HTR-8/SVneo (cell line): Measurements from ENCODE around the gene DYSF.

Experiments
- DNase-seq: peaks from one replicate; pipeline ENCODE4 v3.0.0; 2011; ENCODE audit warnings: low spot score, mixed read lengths; ENCODE audit not compliant: insufficient read length
- FAIRE-seq: peaks from 2 replicates; lab custom pipeline; 2011; peaks lifted over from hg19 to GRCh38; lab: Jason Lieb, UNC

Gene DYSF

DNA sequence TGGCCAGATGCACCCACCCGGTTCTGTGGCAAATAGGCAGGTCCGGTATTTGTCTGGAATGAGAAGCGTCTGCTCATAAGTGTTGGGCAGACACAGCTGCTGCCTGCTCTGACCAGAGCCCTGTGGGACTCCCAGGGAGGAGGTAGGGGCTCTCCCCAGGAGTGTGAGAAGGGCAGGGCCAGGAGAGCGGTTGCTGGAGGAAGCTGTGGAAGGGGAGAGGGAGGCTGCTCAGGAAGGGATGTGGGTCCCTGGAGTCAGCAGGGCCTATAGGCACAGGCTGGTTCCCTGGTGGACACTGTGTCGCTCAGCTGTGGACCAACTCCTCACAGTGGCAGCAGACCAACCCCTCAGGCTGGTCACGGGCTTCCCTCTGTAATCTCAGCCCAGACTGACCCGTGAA is 109.2 kb downstream of the DYSF start:
- FAIRE-seq (peak; percentile 51), DNase-seq (no peak)

DNA sequence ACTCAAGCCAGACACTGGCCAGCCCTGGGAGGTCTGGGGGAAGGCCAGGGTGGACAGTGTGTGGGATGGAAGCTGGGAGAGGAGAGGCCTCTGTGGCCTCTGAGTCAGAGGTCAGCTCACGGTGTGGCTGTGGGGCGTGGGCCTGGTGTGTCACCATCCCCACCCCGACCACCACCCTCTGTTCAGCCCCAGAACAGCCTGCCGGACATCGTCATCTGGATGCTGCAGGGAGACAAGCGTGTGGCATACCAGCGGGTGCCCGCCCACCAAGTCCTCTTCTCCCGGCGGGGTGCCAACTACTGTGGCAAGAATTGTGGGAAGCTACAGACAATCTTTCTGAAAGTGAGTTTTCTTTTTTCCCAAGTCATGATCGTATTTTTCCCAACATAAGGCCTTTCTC is 110.5 kb downstream of the DYSF start:
- no peak for FAIRE-seq
- DNase-seq: no peak

DNA sequence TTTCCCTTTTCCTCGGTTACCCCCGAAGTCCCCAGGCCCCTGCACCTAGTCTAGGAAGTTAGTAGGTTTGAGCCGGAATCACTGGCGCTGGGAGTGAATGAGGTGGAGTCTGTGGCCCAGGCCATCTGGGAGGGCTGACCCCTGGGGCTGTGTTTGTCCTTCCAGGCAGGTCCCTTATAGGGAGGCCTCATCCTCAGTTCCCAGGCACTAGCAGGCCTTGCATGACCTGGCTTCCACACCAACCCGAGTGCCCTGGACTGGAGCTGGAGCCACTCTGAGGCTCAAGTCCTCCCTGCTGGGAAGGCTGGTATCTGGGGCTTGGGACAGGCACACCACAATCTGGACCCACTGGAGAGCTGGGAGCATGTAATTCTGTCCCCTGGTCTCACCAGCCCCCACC is 111.0 kb downstream of the DYSF start:
- DNase-seq: no peak
- FAIRE-seq: no peak

DNA sequence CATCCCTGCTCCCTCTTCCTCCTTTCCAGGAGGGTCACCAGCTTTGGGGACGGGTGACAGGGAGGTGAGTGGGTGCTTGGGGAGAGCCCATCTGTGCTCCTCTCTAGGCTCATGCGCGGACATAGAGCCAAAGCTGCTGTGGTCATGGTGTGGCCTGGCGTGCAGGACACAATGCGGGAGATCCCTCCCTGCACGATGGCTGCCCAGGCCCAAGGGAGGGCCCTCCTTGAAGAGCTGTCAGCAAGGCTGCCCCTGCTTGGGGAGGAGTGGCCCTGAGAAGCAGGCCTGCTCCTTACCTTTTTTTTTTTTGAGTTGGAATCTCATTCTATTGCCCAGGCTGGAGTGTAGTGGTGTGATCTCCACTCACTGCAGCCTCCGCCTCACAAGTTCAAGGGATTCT is 111.4 kb downstream of the DYSF start:
- DNase-seq (no peak), FAIRE-seq (no peak)

DNA sequence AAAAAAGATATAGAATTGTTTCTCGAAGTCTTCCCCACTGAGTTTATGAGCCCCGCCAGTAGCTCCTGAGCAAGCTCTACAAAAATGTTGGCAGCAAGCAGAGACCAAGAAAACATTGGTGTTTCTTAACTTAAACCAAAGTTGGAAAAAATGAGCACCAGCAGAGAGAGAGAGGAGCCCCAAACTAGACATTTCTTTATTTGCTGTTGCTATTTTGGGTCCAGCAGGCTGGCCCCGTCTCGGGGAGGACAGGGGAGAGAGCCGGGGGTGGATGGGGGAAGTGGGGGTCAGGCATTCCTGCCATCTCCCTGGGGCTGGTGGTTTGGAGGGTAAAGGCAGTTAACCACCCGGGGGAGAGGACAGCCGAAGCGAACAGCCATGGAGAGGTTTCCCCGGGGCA is 113.0 kb downstream of the DYSF start:
- DNase-seq: no peak
- no peak for FAIRE-seq

DNA sequence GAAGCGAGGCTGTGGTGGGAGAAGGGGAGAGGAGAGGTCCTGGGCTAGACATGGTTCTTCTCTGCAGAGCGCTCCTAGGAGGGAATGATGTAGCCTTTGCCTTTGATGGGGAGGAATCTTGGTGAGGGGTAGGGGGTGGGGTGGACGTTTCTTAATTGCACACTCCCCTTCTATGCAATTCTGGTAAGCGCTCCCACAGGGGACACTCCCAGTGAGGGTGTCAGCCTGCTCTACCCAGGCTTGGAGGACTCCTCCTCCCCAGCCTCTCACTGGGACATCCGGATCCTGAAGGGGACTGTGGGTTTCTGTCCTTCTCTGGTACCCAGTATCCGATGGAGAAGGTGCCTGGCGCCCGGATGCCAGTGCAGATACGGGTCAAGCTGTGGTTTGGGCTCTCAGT is 114.3 kb downstream of the DYSF start:
- DNase-seq: no peak
- FAIRE-seq: no peak

DNA sequence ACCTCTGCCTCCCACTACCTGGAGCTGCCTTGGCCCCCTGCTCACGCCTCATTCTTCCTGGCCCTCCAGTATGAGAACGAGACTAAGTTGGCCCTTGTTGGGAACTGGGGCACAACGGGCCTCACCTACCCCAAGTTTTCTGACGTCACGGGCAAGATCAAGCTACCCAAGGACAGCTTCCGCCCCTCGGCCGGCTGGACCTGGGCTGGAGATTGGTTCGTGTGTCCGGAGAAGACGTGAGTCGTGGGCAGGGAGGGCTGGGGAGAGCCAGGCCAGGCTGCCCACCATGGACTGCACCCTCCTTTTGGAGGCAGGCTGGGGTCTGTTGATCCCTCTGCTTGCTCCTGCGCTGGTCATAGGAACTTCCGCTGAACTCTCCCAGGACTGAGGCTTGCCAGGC is 114.7 kb downstream of the DYSF start:
- no peak for DNase-seq
- FAIRE-seq: no peak

DNA sequence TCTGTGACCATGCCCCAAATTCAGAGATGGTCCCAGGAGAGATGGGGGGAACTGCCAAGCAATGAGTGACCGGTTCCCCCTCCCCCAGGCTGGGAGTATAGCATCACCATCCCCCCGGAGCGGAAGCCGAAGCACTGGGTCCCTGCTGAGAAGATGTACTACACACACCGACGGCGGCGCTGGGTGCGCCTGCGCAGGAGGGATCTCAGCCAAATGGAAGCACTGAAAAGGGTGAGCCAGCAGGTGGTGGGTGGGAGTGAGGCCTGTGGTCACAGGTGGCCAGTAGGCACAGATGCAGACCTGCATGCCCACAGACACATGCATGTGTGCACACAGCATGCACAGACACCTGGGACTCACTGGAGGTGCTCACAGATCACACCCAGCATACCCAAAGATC is 117.2 kb downstream of the DYSF start:
- no peak for FAIRE-seq
- DNase-seq: no peak

DNA sequence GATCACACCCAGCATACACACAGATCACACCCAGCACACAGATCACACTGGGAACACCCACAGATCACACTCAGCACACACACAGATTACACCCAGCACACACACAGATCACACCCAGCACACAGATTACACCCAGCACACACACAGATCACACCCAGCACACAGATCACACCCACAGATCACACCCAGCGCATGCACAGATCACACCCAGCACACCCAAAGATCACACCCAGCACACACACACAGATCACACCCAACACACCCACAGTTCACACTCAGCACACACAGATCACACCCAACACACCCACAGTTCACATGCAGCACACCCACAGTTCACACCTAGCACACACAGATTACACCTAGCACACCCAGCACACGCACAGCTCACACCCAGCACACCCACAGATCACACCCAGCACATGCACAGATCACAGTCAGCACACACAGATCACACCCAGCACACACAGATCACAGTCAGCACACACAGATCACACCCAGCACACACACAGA is 117.6 kb downstream of the DYSF start:
- no peak for FAIRE-seq
- DNase-seq: no peak

DNA sequence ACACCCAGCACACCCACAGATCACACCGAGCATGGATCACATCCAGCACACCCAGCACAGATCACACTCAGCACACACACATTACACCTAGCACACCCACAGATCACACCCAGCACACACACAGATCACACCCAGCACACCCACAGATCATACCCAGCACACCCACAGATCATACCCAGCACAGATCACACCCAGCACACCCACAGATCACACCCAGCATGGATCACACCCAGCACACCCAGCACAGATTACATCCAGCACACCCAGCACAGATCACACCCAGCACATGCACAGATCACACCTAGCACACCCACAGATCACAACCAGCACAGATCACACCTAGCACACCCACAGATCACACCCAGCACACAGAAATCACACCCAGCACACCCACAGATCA is 118.6 kb downstream of the DYSF start:
- no peak for FAIRE-seq

DNA sequence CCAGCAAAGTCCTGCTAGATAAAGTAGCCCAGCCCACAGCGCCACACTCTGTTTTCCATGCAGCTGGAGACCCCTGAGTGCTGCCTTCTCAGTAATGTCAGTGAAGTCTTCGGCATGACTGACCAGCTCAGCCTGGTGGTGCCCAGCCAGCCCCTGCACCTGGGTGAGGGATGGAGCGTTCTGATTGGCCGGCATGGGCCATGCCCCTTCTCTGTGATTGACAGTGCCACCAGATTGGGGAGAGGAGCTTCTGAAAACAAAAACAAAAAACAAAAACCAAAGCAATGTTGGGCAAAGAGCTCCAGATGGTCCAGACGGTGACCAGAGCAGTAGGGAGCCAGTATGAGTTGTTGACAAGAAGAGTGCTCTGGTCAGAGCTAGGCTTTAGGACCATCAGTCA is 122.6 kb downstream of the DYSF start:
- no peak for FAIRE-seq
- DNase-seq: no peak

More for the DNA sequence above, 118.6 kb downstream of the DYSF start:
- DNase-seq: no peak

DNA sequence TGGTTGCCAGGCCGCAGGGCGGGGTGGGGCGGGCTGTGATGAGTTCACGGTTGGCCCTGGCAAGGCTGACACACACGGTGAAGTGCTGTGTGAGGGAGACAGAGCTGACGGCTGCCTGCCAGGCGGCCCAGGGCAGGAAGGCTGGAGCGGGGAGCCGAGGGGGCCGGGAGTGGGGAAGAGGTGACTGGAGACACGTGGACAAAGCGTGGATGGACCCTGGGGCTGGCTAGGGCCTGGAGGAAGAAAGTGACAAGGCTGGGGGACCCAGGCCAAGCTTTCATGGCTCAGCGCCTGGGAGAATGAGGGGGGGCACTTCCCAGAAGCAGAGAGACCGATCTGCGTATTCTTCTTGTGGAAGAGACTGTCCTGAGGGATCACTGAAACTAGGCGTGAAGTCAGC is 123.2 kb downstream of the DYSF start:
- DNase-seq (no peak), FAIRE-seq (no peak)

DNA sequence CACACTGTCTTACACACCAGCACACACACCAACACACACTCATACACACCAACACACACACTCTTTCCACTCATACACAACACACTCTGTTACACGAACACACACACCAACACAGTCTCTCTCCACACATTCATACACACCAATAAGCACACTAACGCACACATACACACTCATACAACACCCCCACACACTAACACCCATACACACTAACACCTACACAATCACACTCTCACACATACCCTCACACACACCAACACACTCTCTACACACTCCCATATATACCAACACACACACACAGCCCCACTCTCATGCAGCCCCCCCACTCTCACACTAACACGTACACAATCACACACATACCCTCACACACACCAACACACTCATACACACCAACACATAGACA is 123.8 kb downstream of the DYSF start:
- no peak for DNase-seq
- FAIRE-seq: peak; percentile 89

DNA sequence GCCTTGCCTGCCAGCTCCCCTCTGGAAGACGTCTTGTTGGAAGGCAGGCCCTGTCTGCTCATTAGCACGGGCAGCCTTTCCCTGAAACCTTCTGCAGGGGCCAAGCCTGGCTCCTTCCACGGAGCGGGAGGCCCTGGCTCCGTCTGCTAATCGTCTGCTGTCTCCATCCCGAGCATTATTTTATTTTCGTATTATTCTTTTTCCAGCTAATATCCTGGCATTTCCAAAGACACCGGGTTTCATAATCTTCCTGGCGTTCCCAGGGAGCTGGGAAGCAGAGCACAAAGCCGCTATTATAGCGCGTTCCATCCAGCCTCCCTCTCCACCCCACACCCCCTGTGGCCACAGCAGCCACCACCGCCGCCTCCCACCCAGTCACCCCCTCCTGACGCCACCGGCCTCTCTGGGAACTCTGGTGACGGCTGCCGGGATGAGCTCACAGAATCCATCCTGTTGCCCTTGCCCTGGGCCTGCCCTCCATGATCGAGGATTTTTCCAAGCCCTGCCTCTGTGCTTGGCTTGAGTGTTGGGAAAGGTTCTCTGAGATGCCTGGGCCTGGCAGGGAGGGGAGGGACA is 125.5 kb downstream of the DYSF start:
- FAIRE-seq: no peak
- no peak for DNase-seq

DNA sequence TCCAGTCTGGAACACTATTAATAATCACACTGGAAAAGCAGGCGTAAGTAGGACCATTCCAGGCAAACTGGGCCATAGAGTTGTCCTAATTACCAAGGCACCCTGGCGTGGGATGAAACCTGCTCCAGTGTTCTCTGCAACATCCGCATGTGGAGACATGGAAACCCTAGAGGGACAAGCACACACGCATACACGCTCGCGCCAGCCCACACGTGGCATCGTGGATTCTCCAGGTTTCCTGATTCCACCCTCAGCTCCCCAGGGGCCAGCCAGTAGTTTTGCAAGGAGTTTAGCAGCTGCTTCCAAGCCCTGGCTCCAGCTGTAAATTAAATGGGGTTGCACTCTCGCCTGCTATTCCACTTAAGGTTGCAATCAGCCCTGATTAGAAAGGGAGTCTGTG is 127.7 kb downstream of the DYSF start:
- DNase-seq (no peak), FAIRE-seq (no peak)

DNA sequence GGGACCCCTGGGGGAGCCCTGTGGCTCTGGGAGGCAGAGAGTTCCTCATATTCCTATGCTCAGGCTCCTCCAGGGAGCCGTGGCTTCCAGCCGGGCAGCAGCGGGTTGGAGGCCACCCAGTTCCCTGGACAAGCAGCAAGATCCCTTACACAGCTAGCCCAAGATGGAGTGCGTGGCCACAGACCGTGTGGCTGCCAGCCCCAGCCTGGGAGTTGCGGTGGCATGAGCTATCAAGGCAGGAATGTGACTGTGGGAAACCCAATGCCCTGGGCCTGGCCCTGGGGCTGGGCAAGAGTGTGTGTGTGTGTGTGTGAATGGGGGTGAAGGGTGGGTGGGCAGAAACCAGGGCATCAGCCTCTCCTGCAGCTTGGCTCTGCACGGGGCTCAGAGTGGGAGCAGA is 130.5 kb downstream of the DYSF start:
- DNase-seq: no peak
- FAIRE-seq: peak; percentile 48

DNA sequence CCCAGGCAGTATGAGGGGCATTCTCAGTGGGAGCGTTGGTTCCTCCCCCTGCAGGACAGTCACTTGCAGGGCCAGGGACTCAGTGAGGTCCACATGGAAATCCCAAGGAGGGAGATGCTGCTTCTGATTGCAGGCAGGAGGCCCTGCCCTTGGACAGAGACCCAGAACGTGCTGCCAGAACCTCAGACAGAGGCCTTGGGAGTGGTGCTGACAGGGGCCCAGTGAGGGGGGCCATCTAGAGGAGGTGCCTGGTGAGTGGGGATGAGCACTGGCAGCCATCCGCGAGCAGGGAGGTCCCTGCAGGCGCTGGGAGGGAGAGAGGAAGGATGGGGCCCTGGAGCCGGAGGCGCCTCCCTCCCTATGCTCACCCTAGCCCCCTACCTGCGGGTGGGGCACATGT is 133.1 kb downstream of the DYSF start:
- DNase-seq (no peak), FAIRE-seq (no peak)

DNA sequence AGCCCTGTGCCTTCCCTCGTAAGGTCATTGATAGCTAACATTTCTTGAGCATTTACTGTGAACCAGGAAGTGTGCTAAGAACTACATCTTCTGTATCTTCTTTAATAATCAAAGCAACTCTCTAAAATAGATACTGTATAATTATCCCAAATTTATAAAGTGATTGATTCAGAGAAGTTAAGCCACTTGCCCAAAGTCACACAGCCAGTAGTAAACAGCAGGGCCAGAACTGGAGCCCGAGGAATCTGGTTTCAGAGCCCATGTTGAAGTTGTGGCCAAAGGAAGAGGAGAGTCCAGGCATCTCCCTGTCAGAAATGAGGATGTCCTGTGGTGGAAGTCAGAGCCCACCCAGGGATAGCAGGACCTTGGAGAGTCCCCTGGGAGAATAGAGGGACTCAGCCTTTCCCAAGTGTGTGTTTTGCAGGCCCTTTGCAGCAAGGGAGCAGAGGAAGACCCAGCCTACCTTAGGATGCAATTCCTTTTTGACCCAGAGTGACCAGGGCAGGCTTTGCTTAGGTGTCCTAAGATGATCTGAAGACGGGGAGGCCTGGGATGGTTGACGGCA is 134.2 kb downstream of the DYSF start:
- no peak for DNase-seq
- no peak for FAIRE-seq

DNA sequence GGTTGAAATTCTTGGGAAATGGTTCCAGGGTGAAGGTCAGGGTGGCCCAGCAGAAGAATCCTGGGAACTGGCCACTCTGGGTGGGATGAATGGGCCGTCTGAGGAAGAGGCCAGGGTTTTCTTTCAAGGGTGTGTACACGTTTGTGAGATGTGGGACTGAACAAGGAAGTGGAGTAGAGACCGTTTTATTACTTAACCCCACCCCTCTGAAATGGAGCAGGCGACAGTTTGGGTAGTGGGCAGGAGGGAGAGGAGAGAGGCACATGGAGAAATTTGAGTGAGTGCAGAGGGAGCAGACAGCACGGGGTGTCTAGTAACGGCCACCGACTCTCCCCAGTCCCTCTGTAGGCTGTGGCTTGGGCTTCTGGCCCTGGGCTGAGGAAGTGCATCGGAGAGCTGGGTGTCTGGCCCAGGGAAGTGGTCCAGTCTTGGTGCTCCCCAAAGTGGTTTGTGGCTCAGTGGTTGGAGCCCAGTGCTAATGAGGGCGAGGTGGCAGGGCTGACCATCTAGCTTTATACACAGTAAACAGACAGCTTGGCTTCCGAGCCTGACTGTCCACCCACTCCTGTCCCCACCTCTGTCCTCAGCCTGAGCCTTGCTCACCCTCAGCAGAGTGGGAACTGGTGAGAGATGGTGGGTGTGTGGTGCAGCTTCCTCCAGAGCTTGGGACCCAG is 135.3 kb downstream of the DYSF start:
- FAIRE-seq (no peak), DNase-seq (no peak)

DNA sequence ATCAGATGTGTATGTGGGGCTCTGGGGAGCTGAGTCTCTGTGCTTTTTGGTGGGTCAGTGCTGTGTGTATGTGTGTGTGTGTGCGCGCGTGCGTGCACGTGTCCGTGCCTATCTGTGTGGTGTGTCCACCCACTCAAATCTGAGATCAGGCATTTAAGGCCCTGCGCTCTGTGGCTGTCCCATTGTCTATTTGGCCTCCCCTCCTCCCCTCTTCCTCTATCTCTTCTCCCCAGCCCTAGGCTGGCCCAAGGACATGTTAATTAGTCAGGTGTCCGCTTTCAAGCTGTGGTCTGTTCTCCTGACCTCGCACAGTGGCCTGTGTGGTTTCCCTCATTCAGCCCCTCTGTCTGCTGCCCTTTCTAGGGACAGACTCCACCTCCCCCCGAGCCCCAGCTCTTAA is 136.4 kb downstream of the DYSF start:
- FAIRE-seq: no peak
- DNase-seq: no peak

DNA sequence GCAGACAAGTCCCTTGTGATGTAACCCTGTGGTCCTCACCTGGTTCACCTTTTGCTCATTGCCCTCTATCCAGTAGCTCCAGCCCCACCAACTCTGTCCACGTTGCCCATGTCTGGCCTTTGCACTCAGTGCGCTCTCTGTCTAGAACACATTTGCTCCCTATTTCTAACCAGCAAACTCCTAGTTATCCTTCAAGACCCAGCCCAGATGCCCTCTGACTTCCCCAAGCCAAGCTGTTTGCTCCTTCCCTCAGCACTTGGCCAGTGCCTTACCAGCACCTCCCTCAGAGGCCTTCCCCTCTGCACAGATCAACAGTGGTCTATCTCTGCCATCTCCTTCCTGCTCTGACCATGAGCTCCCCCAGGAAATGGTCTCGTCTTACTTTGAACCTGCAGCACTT is 137.7 kb downstream of the DYSF start:
- DNase-seq (no peak), FAIRE-seq (peak; percentile 4)

DNA sequence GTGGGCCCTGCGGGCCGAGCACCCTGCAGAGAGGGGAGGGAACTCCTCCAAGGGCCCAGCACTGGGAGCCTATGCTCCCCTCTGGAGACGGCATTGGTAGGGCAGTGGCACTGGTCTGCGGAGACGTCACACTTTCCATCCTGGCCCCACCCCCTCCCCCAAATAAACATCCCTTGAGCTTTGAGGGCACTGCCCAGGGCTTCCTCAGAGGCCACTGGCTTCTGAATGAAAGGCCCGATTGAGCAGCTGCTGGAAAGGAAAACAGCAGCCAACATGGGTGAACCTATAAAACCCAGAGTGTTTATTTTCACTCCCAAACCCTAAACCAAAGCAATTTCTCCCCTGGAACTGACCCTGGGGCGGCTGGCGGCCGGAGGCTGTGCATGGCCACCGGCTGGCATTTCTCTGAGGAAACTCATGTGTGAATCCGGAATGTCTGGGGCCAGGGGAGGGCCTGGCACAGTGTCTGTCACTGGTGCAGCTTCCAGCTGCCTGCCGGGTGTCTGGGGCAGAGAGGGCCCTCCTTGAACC is 138.9 kb downstream of the DYSF start:
- FAIRE-seq (no peak), DNase-seq (no peak)
